IgD-negative memory B cell (primary cell): Measurements from ENCODE around the gene ING3. TPM values are rescaled to one million over a fixed set of nuclear protein-coding genes. Genes with fewer than 3 reads are reported as not detected.
"Not testable (repeated sequence)": the region's sequence is repeated elsewhere in the genome, so short reads cannot be mapped to it uniquely, and the experiment has no call there.

Experiments
- H3K27ac Mint-ChIP-seq, 3 donors: one replicate each; pipeline ENCODE4 v1.8.0; 2020 to 2022; ENCODE audit warnings: mild to moderate bottlenecking in 3 of 3, mixed read lengths in 3 of 3, moderate library complexity in 1 of 3
- H3K27me3 Mint-ChIP-seq: one replicate; pipeline ENCODE4 v1.8.0; 2021; ENCODE audit warnings: mixed read lengths
- H3K36me3 Mint-ChIP-seq: one replicate; pipeline ENCODE4 v1.8.0; 2020; ENCODE audit warnings: mild to moderate bottlenecking, mixed read lengths
- H3K4me1 Mint-ChIP-seq, 3 donors: one replicate each; pipeline ENCODE4 v1.8.0; 2020 to 2022; ENCODE audit warnings: mixed read lengths in 3 of 3, mild to moderate bottlenecking in 1 of 3
- H3K4me3 Mint-ChIP-seq, 4 donors: one replicate each; pipeline ENCODE4 v1.8.0; 2020 to 2022; ENCODE audit warnings: mild to moderate bottlenecking in 4 of 4, mixed read lengths in 4 of 4, moderate library complexity in 3 of 4
- H3K9me3 Mint-ChIP-seq, 3 donors: one replicate each; pipeline ENCODE4 v1.8.0; 2020 to 2021; ENCODE audit warnings: mixed read lengths in 3 of 3, mild to moderate bottlenecking in 1 of 3
- polyA plus RNA-seq: library from polyadenylated mRNA; unstranded; fragments of 300-500 nt; fragmentation: Illumina TruSeq; gene quantifications from one replicate; pipeline ENCODE4 v1.2.3, GENCODE V29; 2021

ING3 gene
- polyA plus RNA-seq, 1 donor from 2014 or later, result 29.4 TPM

DNA sequence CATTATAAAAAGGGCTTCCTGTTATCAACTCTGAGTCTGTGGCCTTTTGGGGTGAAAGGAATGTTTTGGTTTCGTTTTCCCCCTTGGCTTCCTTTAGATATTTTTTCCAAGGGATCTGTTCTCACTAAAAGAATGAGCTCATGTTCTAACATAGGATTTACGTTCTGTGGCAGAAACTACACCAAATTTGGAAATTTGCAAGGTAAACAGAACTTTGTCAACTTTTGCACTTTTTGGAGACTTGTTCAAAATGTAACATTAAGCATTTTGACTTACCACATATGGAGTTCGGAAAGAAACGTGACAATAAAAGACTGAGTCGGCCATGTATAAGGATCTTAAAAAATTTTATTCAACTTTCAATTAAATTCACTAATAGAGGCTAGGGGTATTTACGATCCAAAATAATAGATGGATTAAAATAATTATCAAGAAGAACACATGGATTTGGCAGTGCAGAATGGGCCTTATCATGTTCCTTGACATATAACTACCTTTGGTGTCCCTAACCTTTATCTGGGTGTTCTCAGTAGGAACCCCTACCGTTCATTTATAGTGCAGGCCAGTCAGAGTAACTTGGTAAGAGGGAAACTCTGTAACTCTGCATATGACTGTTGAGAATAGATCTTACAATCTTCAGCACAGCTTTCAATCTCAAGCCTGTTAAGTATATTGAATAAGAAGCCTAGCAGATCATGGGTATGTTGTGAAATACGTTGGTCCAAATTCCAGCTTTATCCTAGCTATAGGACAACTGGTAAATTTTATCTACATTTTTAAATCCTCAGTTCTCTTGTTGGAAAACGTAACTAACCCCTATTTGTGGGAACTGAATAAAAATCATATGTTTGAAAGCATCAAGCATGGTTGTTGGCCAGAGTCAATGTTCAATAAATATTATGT, 49.8 kb downstream of the ING3 start:
- H3K27me3 Mint-ChIP-seq, result peaks cover 10% of the 10 kb centered on the region
- no peak overlapping the region for H3K4me3 Mint-ChIP-seq
- H3K27ac Mint-ChIP-seq, result no peak overlapping the region
- no peaks in the 10 kb centered on the region for H3K36me3 Mint-ChIP-seq
- peaks cover 5 to 15% (median 8%) of the 10 kb centered on the region in 3 donors for H3K4me1 Mint-ChIP-seq
- no peaks in the 10 kb centered on the region for H3K9me3 Mint-ChIP-seq

DNA sequence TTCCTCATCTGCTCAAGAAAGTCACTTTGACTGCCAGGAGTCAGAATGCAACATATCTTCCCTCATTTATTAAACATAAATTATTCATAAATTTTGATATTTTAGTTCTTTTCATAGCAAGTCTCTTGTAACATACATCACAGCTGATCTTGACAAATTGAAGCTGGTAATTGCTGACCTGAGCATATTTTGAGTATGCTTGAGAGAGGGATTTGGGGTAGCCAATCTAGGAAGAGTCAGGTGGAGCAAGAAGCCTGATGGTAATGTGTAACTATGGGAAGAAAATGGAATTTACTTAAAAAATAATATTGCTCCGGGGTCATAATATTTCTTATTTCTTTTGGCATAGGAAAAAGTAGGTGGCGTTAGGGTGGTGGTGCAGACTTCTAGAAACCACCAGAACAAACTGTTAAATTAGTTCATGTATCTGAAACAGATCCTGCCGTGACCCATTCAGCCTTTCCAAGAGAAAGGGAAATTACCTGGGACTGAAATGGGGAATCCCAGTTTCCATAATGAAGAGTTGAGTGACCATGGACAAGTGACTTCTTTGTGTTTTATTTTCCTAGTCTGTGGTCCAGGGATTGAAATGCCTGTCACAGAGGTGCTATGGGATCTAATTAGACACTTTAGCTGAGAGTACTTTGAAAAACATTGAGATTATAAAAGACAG, 50.8 kb downstream of the ING3 start:
- peaks cover 10% of the 10 kb centered on the region for H3K27me3 Mint-ChIP-seq
- no peaks in the 10 kb centered on the region for H3K9me3 Mint-ChIP-seq
- no peaks in the 10 kb centered on the region for H3K36me3 Mint-ChIP-seq
- H3K4me1 Mint-ChIP-seq, result peaks cover 3 to 6% (median 5%) of the 10 kb centered on the region in 3 donors
- no peak overlapping the region for H3K27ac Mint-ChIP-seq
- no peak overlapping the region for H3K4me3 Mint-ChIP-seq

DNA sequence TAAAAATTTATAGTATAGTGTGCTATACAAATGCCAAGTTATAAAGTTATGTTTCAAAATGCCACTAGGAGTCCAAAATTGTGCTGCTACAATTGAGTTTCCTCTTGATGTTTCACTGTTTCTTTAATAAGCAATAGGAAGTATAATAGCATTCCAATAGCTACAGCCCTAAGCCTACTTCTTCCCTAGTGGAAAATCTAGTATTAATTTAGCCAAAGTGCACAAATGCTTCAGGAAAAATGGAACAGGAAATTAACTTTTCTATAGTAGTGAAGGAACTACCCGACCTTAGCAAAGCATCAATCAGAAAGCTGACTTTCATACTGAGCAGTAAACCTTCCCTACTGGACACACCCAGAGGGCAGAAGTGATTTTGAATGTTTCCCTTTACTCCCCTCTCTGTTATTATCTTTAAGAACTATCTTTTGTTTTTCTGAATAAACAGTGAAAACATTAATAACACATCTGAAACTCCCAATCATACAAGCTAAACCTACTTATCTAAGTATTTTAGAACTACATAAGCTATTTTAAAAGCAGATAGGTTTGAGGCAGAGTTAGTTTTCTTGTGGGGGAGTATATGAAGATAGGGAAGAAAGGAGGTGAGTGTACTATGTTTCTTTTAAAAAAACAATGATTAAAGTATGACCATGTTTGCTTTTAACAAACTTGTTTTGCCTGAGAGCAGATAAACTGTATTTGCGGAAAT, 51.6 kb downstream of the ING3 start:
- Mint-ChIP-seq H3K36me3 (no peaks in the 10 kb centered on the region), H3K27ac (no peak overlapping the region), H3K27me3 (peaks cover 12% of the 10 kb centered on the region), H3K9me3 (no peaks in the 10 kb centered on the region), H3K4me3 (no peak overlapping the region), H3K4me1 (no peaks in the 10 kb centered on the region)

DNA sequence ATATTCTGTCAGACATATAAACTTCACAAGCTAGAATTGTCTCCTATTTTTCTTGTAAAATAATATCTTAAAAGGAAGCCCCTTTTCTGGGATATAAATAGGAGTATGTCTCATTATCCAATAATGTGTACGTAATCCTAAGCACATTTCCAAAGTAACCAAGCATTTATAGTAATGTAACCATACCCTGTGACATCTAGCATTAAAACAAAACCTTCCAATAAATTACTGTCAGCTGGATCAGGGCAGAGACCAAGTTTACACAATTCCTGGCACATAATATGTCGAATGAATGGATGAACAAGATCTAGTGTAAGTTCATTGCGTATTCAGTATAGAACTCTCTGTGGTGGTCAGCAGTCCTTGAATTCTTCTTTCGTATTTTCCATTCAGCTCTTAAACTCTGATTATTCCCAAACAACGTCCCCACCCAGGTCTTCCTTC, 52.2 kb downstream of the ING3 start:
- no peaks in the 10 kb centered on the region for H3K36me3 Mint-ChIP-seq
- H3K9me3 Mint-ChIP-seq, result no peaks in the 10 kb centered on the region

DNA sequence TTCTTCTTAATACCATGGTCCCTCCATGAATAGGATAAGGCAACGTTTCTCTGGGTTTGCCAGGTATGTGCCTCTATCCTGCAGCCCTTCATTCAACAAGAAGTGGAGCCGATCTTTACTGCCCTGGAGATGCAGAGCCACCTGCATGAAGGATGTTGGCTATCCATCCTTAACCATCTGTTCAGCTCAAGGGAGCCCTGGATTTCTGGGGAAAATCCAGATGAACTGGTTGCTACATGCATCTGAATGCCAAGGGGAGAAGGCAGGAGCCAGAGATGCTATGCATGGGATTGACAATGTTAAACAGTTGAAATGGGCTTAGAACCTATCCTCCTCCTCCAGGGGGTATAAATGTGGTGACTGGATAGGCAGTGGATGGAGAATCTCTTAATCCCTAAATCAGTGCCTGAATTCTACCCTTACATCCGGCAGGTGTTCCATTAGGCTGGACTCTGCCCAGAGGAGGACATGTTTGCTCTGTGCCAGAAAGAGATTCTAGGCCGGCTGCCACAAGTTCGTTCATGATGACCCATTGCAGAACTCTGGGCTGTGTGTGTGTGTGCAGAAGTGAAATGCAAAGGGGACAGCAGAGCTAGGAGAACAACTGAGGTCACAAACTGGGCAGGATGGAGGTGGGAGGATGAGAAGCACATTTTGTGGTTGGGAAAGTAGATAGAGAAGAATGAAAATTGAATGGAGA, 53.6 kb downstream of the ING3 start:
- Mint-ChIP-seq H3K9me3 (no peaks in the 10 kb centered on the region), H3K27me3 (peaks cover 19% of the 10 kb centered on the region), H3K4me3 (no peak overlapping the region), H3K27ac (no peak overlapping the region), H3K4me1 (no peaks in the 10 kb centered on the region), H3K36me3 (no peaks in the 10 kb centered on the region)

More for the DNA sequence above, 52.2 kb downstream of the ING3 start:
- H3K27ac Mint-ChIP-seq, result no peak overlapping the region
- no peaks in the 10 kb centered on the region for H3K4me1 Mint-ChIP-seq
- H3K4me3 Mint-ChIP-seq, result no peak overlapping the region
- H3K27me3 Mint-ChIP-seq, result peaks cover 16% of the 10 kb centered on the region

DNA sequence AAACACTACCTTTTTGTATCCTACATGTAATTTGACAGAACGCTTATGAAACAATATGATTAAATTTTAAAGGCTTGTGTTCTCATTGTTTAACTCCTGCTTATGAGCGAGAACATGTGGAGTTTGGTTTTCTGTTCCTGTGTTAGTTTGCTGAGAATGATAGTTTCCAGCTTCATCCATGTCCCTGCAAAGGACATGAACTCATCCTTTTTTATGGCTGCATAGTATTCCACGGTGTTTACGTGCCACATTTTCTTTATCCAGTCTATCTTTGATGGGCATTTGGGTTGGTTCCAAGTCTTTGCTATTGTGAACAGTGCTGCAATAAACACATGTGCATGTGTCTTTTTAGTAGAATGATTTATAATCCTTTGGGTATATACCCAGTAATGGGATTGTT, 54.5 kb downstream of the ING3 start:
- H3K27me3 Mint-ChIP-seq, result peaks cover 19% of the 10 kb centered on the region
- H3K9me3 Mint-ChIP-seq, H3K36me3 Mint-ChIP-seq, H3K27ac Mint-ChIP-seq, H3K4me3 Mint-ChIP-seq, H3K4me1 Mint-ChIP-seq: not testable (repeated sequence)

DNA sequence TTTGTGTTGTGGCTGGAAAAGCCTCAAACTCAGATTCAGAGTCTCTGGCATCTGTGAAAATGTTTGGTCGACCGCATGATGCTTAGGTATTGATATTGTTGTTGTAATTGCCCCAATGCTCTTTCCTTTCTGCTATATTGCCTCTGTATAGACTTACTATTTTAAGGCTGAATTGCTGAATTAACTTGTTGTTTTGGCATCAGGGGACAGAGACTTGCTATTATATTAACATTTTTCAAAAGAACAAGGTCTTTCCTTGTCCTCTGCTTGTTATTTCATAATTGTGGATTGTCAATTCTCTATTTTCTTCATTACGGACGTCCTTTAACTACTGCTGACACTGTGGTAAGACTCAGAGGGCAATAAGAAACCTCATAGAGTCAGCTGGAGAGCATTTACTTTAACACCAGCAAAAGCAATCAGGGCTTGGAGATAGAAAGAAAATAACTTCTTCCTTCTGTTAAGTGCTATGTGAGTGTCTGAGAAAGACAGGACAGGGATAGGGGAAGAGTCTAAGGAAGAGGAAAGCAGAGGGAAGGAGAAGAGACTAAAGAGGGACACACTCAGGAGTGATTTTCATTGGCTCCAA, 55.5 kb downstream of the ING3 start:
- Mint-ChIP-seq H3K4me3 (no peak overlapping the region), H3K9me3 (no peaks in the 10 kb centered on the region), H3K27me3 (peaks cover 19% of the 10 kb centered on the region), H3K4me1 (no peaks in the 10 kb centered on the region), H3K36me3 (no peaks in the 10 kb centered on the region), H3K27ac (no peak overlapping the region)

DNA sequence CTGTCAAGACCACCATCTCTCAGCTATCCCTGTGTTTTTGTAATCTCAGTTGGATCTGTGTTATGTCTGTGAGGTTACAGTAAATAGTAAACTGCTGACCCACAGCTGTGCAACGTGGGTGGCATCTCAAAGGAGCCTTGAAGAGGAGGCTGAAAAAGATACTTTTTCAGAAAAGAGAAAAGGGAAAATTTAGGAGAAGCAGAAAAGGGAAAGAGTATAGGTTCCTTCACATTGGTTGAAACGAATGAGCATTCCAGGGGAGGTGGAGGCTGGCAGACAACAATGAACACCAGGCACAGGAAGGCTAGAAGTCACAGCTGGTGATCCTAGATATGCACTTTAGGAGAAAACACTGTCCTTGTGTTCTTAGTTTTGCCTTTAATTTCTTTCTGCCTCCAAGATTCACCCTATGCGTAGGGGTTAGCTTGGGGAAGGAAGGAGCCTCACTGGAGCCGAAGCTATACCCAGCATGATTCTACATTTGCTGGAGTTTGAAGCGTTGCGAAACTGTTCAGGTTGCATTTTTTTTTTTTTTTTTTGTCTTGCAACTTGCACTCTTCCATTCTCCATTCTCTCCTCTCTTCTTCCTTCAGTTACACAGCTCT, 56.2 kb downstream of the ING3 start:
- no peak overlapping the region for H3K4me3 Mint-ChIP-seq
- no peak overlapping the region for H3K27ac Mint-ChIP-seq
- H3K9me3 Mint-ChIP-seq, result no peaks in the 10 kb centered on the region
- peaks cover 17% of the 10 kb centered on the region for H3K27me3 Mint-ChIP-seq
- no peaks in the 10 kb centered on the region for H3K36me3 Mint-ChIP-seq
- H3K4me1 Mint-ChIP-seq, result no peaks in the 10 kb centered on the region

DNA sequence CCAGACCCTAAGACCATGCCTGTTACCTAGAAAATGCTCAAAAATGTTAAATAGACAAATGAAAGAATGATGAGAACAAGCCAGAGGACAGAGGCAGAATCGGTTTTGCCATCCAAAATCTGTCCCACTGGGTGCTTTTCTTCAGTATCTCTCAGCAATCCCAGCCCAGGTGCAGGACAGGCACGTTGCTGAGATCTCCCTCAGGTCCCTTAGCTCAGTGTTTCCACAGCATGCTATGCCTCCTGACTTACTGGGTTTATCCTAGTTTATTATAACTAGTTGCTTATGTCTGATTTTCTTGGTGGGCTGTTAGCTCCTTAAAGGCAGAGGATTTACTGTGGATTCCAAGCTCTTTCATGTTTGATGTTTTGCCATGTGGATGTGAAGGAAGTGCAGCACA, 58.2 kb downstream of the ING3 start:
- Mint-ChIP-seq H3K4me3 (no peak overlapping the region), H3K9me3 (no peaks in the 10 kb centered on the region), H3K4me1 (no peaks in the 10 kb centered on the region), H3K27ac (no peak overlapping the region), H3K36me3 (no peaks in the 10 kb centered on the region), H3K27me3 (peaks cover 13% of the 10 kb centered on the region)

DNA sequence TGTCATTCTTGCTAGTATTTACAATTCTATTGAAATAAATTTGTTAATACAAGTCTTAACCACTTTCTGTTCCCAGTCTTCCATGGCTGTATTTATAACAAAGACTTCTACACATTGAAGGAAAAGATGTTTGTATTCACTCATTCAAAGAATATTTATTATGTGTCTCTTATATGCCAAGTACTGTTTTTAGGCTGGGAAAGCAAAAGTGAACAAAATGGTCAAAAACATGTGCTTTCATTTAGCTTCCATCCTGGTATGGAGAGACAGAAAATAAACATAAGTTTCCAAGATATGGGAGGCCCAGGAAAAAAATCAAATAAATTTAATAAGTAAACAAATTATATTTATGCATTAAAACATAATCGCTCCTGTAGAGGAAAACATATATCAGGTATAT, 60.8 kb downstream of the ING3 start:
- no peaks in the 10 kb centered on the region for H3K9me3 Mint-ChIP-seq

DNA sequence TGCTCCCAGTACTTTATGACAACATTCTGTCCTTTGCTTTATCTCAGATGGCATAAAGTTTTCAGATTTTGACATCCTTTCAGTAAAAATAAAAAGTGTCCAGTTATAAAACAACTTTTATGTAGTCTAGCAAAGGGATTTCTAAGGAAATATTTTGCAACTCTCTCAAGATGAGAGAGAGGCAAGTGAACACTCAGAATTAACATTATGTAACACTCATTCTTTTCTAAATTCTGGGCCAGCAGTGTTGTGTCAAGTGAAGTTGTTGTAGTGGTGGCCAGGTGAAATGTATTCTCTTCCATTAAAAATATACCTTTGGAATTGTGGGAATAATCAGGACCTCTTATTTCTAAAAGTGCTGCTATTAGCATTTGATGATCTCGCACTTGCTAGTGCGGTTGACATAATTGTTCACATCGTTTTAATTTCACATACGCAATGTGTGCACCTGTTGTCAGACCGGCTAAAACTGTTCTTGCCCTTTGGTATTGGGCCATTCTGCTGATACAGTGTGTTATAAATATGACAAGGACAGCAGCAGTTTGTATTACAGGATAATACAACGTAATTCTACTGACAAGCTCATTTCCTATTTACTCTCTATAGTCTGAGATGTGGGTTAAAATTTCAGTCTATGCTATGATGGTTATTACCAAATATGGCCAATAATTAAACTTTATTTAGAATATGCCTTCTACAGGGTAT, 61.7 kb downstream of the ING3 start:
- H3K4me3 Mint-ChIP-seq, result no peak overlapping the region
- no peaks in the 10 kb centered on the region for H3K36me3 Mint-ChIP-seq
- peaks cover 8% of the 10 kb centered on the region for H3K27me3 Mint-ChIP-seq
- H3K4me1 Mint-ChIP-seq, result no peaks in the 10 kb centered on the region
- H3K9me3 Mint-ChIP-seq, result no peaks in the 10 kb centered on the region
- H3K27ac Mint-ChIP-seq, result no peak overlapping the region

More for the DNA sequence above, 60.8 kb downstream of the ING3 start:
- Mint-ChIP-seq H3K36me3 (no peaks in the 10 kb centered on the region), H3K4me1 (no peaks in the 10 kb centered on the region), H3K4me3 (no peak overlapping the region), H3K27me3 (peaks cover 9% of the 10 kb centered on the region), H3K27ac (no peak overlapping the region)

DNA sequence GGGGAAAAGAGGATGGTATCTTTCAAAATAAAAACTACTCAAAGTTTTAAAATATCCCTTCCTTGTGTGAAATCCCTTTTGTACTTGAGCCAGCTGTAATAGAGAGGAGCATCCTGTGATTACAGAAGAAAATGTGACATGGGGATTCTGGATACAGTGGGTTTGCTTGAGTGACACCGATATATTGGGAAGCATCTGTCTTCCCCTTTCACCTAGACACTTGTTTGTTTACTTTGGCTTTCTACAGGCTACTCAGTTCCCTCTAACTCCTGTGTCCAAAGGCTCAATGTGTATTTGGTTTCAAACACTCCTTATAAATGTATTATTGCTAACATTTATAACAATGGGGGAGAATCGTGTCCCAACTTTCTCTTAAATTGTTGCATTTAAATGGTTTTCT, 62.3 kb downstream of the ING3 start:
- no peaks in the 10 kb centered on the region for H3K36me3 Mint-ChIP-seq
- no peaks in the 10 kb centered on the region for H3K4me1 Mint-ChIP-seq
- peaks cover 4% of the 10 kb centered on the region for H3K27me3 Mint-ChIP-seq
- no peak overlapping the region for H3K4me3 Mint-ChIP-seq
- H3K27ac Mint-ChIP-seq, result no peak overlapping the region
- H3K9me3 Mint-ChIP-seq, result no peaks in the 10 kb centered on the region

DNA sequence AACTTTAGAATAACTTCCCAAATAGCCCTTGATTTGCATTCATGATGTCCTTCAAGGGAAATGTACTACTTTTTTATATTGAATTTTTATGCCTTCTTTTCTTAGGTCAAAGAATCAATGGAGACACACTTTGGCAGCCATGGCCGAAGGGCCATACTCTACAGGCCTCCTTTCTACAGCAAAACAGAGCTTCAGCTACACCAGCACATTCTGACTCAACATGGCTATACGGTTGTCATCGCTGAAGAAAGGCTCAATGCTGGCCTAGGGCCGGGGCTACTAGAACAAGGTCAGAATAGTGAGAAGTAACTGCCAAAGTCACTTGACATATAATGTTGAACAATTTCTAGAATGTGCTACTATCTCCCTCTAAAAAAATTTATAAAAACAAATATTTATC, 65.0 kb downstream of the ING3 start:
- Mint-ChIP-seq H3K4me1 (no peaks in the 10 kb centered on the region), H3K27ac (no peak overlapping the region), H3K36me3 (no peaks in the 10 kb centered on the region), H3K4me3 (no peak overlapping the region), H3K9me3 (no peaks in the 10 kb centered on the region), H3K27me3 (peaks cover 1% of the 10 kb centered on the region)

DNA sequence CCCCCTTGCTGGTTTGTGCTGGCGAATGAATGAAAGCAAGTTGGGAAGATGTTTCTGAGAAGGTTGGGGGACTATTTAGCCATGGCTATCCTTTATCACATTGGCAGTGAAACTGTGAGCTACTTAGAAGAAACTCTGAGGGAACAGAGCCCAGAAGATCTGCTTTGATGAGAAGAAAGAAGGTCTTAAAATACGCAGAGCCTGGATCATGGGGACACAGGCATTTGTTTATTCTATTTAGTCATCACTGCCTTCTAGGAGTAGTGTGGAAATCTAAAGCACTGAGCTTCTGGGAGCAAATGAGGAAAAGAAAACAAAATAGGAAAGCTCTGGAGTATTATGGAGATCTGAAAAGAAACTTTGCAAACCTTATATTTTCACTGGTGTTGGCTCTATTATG, 66.4 kb downstream of the ING3 start:
- no peaks in the 10 kb centered on the region for H3K36me3 Mint-ChIP-seq
- H3K4me1 Mint-ChIP-seq, result no peaks in the 10 kb centered on the region
- H3K27ac Mint-ChIP-seq, result no peak overlapping the region
- H3K9me3 Mint-ChIP-seq, result no peaks in the 10 kb centered on the region
- H3K4me3 Mint-ChIP-seq, result no peak overlapping the region
- H3K27me3 Mint-ChIP-seq, result peaks cover 1% of the 10 kb centered on the region
